GM23338 (cell line): Measurements from ENCODE around the gene MINDY3. TPM values are rescaled to one million over a fixed set of nuclear protein-coding genes. Genes with fewer than 3 reads are reported as not detected.

ENCODE experiments used
- ATAC-seq: fragments of 200-7000 bp; cut with Tn5 transposase; 3 replicates; pipeline ENCODE4 v1.9.1; 2020
- DNase-seq: peaks from one replicate; pipeline ENCODE4 v3.0.0-alpha.2; 2015; ENCODE audit warnings: low spot score
- H2AFZ ChIP-seq: fragments of 200-600 bp; sonication (generic); 2 replicates; pipeline ENCODE4 v1.8.0; 2016; ENCODE audit warnings: antibody characterized with exemption, mild to moderate bottlenecking, moderate library complexity
- H3F3A ChIP-seq: fragments of 200-600 bp; sonication (generic); replicated peaks from 2 replicates; pipeline ENCODE4 v1.8.0; 2017; ENCODE audit warnings: antibody characterized with exemption, mixed run types, low read depth
- H3K27ac ChIP-seq: fragments of 200-600 bp; sonication (generic); 2 replicates; pipeline ENCODE4 v1.6.1; 2016; ENCODE audit warnings: low read depth
- H3K27me3 ChIP-seq: fragments of 200-600 bp; sonication (generic); 2 replicates; pipeline ENCODE4 v1.8.0; 2016; ENCODE audit warnings: mild to moderate bottlenecking, mixed run types, moderate library complexity; ENCODE audit not compliant: insufficient read depth
- H3K36me3 ChIP-seq: fragments of 200-600 bp; sonication (generic); 2 replicates; pipeline ENCODE4 v1.8.0; 2016; ENCODE audit warnings: mild to moderate bottlenecking; ENCODE audit not compliant: insufficient read depth
- H3K4me1 ChIP-seq: fragments of 200-600 bp; sonication (generic); 2 replicates; pipeline ENCODE4 v1.8.0; 2016; ENCODE audit warnings: mild to moderate bottlenecking, moderate library complexity; ENCODE audit not compliant: insufficient read depth
- H3K4me2 ChIP-seq: fragments of 200-600 bp; sonication (generic); 2 replicates; pipeline ENCODE4 v1.7.1; 2017; ENCODE audit warnings: mixed run types
- H3K4me3 ChIP-seq: fragments of 200-600 bp; sonication (generic); 2 replicates; pipeline ENCODE4 v1.6.1; 2016; ENCODE audit warnings: mixed run types
- H3K79me2 ChIP-seq: fragments of 200-600 bp; sonication (generic); replicated peaks from 2 replicates; pipeline ENCODE4 v1.8.0; 2017; ENCODE audit warnings: mild to moderate bottlenecking; ENCODE audit not compliant: insufficient read depth
- H3K9me2 ChIP-seq: fragments of 200-600 bp; sonication (generic); 2 replicates; pipeline ENCODE4 v1.8.0; 2017; ENCODE audit not compliant: insufficient read depth
- H4K20me1 ChIP-seq: fragments of 200-600 bp; sonication (generic); replicated peaks from 2 replicates; pipeline ENCODE4 v1.8.0; 2017; ENCODE audit warnings: mild to moderate bottlenecking; ENCODE audit not compliant: insufficient read depth
- H3K27ac Mint-ChIP-seq: 2 replicates; pipeline ENCODE4 v1.8.0; 2020; ENCODE audit warnings: inconsistent platforms, mild to moderate bottlenecking, moderate library complexity, mixed read lengths
- H3K27me3 Mint-ChIP-seq: 3 replicates; pipeline ENCODE4 v1.8.0; 2022; ENCODE audit warnings: low read depth, mild to moderate bottlenecking, moderate library complexity, mixed read lengths, inconsistent platforms; ENCODE audit not compliant: insufficient read depth, poor library complexity
- H3K36me3 Mint-ChIP-seq: 3 replicates; pipeline ENCODE4 v1.8.0; 2021; ENCODE audit warnings: low read depth, mild to moderate bottlenecking, inconsistent platforms, moderate library complexity, mixed read lengths
- H3K4me1 Mint-ChIP-seq: 3 replicates; pipeline ENCODE4 v1.8.0; 2020; ENCODE audit warnings: mild to moderate bottlenecking, inconsistent platforms, mixed read lengths
- H3K4me3 Mint-ChIP-seq: 3 replicates; pipeline ENCODE4 v1.8.0; 2021; ENCODE audit warnings: moderate library complexity, mild to moderate bottlenecking, inconsistent platforms, mixed read lengths
- H3K9me3 Mint-ChIP-seq: 3 replicates; pipeline ENCODE4 v1.8.0; 2020; ENCODE audit warnings: moderate library complexity, mild to moderate bottlenecking, inconsistent platforms, mixed read lengths
- CREB1 ChIP-seq: fragments of 250-450 bp; sonication (Bioruptor Pico); IDR thresholded peaks from 2 replicates; pipeline ENCODE4 v1.5.0; 2020; ENCODE audit warnings: low read depth, mild to moderate bottlenecking, moderate library complexity
- CTCF ChIP-seq, 2 experiments: fragments of 200-600 bp in 1 of 2; sonication (generic) in 1 of 2; conservative IDR thresholded peaks; 2 replicates each; pipeline versions ENCODE4 v1.5.1 to v1.6.1; 2016 to 2017; ENCODE audit warnings: antibody characterized with exemption in 2 of 2, low read depth in 2 of 2, mild to moderate bottlenecking in 2 of 2, moderate library complexity in 1 of 2
- EZH2 ChIP-seq: fragments of 200-600 bp; sonication (generic); IDR thresholded peaks from one replicate; pipeline ENCODE4 v1.8.0; 2017; ENCODE audit warnings: antibody characterized with exemption, mild to moderate bottlenecking, low read depth; ENCODE audit not compliant: unreplicated experiment
- EZH2phosphoT487 ChIP-seq: fragments of 200-600 bp; sonication (generic); IDR thresholded peaks from one replicate; pipeline ENCODE4 v1.8.1; 2018; ENCODE audit warnings: antibody characterized with exemption; ENCODE audit not compliant: unreplicated experiment
- JUNB ChIP-seq: IDR thresholded peaks from one replicate; pipeline ENCODE4 v1.6.1; 2016; ENCODE audit warnings: antibody characterized with exemption; ENCODE audit not compliant: unreplicated experiment
- NANOG ChIP-seq: IDR thresholded peaks from 2 replicates; pipeline ENCODE4 v1.6.1; 2016; ENCODE audit warnings: antibody characterized with exemption, borderline replicate concordance
- POLR2AphosphoS5 ChIP-seq: IDR thresholded peaks from 2 replicates; pipeline ENCODE4 v1.6.1; 2016; ENCODE audit warnings: antibody characterized with exemption, low read depth
- STAT1 ChIP-seq: IDR thresholded peaks from one replicate; pipeline ENCODE4 v1.6.1; 2016; ENCODE audit warnings: antibody characterized with exemption; ENCODE audit not compliant: unreplicated experiment
- ZNF114 ChIP-seq: fragments of 250-450 bp; sonication (Bioruptor Pico); IDR thresholded peaks from 2 replicates; pipeline ENCODE4 v1.5.0; 2020; ENCODE audit warnings: mild to moderate bottlenecking, moderate library complexity
- ZNF331 ChIP-seq: fragments of 250-450 bp; sonication (Bioruptor Pico); IDR thresholded peaks from 2 replicates; pipeline ENCODE4 v1.5.0; 2020; ENCODE audit warnings: low read depth, mild to moderate bottlenecking, moderate library complexity
- polyA plus RNA-seq: library from polyadenylated mRNA; unstranded; fragments of >200 nt; fragmentation: Nextera tagmentation; extraction: Ambion mirVana; gene quantifications from 2 replicates; pipeline ENCODE4 v1.2.1, GENCODE V29; 2016
- total RNA-seq: library from RNA; depleted of rRNA; stranded (reverse); fragments of >200 nt; shearing (Covaris generic); gene quantifications from 2 replicates; pipeline ENCODE4 v1.2.3, GENCODE V29; 2014
- TF ChIP-seq, protein P1 (sequence below): fragments of 250-450 bp; sonication (Bioruptor Pico); IDR thresholded peaks from 2 replicates; pipeline ENCODE4 v1.5.0; 2020; ENCODE audit warnings: mild to moderate bottlenecking, moderate library complexity
- TF ChIP-seq, protein P2 (sequence below): IDR thresholded peaks from 2 replicates; pipeline ENCODE4 v1.6.1; 2016; ENCODE audit warnings: antibody characterized with exemption
- TF ChIP-seq, protein P3 (sequence below): IDR thresholded peaks from one replicate; pipeline ENCODE4 v1.6.1; 2018; ENCODE audit warnings: antibody characterized with exemption; ENCODE audit not compliant: unreplicated experiment

MINDY3 gene
- total and polyA plus RNA-seq, 2 experiments from 2014 or later: 10.2 to 13.6 TPM

DNA sequence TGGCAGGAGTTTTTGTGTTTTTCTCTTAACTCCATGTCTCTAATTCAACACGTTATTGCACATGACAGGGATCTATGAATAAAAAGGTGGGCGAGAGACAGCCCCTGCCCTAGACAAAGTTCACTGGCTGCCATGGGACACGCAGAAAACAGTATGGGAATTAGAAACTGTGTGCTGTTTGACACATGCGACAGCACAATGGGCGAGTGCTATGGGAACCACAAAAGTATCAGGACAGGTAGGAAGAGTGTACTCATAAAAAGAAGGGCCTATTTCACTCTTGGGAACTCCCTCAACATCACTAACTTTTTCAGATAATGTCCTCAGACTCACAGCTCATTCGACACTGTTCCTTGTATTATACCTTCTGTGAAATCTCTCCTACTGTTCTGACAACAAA, 45.7 kb downstream of the MINDY3 start:
- H3K4me3 ChIP-seq: no peak overlapping the region
- Mint-ChIP-seq H3K27me3 (no peaks in the 10 kb centered on the region), H3K9me3 (no peaks in the 10 kb centered on the region), H3K4me3 (no peak overlapping the region), H3K4me1 (peaks cover under 1% of the 10 kb centered on the region; the same call in 2 of the 3 replicates), H3K27ac (no peak overlapping the region), H3K36me3 (no peaks in the 10 kb centered on the region)
- H3K79me2 ChIP-seq: no peaks in the 10 kb centered on the region
- H3K27me3 ChIP-seq: no peaks in the 10 kb centered on the region
- H3F3A ChIP-seq: no peaks in the 10 kb centered on the region
- ATAC-seq (no peak), DNase-seq (no peak)
- H3K27ac ChIP-seq: no peak overlapping the region
- no peaks in the 10 kb centered on the region for H3K36me3 ChIP-seq
- H3K4me2 ChIP-seq: no peak overlapping the region
- H3K4me1 ChIP-seq: no peaks in the 10 kb centered on the region
- TF ChIP-seq, protein P1, sequence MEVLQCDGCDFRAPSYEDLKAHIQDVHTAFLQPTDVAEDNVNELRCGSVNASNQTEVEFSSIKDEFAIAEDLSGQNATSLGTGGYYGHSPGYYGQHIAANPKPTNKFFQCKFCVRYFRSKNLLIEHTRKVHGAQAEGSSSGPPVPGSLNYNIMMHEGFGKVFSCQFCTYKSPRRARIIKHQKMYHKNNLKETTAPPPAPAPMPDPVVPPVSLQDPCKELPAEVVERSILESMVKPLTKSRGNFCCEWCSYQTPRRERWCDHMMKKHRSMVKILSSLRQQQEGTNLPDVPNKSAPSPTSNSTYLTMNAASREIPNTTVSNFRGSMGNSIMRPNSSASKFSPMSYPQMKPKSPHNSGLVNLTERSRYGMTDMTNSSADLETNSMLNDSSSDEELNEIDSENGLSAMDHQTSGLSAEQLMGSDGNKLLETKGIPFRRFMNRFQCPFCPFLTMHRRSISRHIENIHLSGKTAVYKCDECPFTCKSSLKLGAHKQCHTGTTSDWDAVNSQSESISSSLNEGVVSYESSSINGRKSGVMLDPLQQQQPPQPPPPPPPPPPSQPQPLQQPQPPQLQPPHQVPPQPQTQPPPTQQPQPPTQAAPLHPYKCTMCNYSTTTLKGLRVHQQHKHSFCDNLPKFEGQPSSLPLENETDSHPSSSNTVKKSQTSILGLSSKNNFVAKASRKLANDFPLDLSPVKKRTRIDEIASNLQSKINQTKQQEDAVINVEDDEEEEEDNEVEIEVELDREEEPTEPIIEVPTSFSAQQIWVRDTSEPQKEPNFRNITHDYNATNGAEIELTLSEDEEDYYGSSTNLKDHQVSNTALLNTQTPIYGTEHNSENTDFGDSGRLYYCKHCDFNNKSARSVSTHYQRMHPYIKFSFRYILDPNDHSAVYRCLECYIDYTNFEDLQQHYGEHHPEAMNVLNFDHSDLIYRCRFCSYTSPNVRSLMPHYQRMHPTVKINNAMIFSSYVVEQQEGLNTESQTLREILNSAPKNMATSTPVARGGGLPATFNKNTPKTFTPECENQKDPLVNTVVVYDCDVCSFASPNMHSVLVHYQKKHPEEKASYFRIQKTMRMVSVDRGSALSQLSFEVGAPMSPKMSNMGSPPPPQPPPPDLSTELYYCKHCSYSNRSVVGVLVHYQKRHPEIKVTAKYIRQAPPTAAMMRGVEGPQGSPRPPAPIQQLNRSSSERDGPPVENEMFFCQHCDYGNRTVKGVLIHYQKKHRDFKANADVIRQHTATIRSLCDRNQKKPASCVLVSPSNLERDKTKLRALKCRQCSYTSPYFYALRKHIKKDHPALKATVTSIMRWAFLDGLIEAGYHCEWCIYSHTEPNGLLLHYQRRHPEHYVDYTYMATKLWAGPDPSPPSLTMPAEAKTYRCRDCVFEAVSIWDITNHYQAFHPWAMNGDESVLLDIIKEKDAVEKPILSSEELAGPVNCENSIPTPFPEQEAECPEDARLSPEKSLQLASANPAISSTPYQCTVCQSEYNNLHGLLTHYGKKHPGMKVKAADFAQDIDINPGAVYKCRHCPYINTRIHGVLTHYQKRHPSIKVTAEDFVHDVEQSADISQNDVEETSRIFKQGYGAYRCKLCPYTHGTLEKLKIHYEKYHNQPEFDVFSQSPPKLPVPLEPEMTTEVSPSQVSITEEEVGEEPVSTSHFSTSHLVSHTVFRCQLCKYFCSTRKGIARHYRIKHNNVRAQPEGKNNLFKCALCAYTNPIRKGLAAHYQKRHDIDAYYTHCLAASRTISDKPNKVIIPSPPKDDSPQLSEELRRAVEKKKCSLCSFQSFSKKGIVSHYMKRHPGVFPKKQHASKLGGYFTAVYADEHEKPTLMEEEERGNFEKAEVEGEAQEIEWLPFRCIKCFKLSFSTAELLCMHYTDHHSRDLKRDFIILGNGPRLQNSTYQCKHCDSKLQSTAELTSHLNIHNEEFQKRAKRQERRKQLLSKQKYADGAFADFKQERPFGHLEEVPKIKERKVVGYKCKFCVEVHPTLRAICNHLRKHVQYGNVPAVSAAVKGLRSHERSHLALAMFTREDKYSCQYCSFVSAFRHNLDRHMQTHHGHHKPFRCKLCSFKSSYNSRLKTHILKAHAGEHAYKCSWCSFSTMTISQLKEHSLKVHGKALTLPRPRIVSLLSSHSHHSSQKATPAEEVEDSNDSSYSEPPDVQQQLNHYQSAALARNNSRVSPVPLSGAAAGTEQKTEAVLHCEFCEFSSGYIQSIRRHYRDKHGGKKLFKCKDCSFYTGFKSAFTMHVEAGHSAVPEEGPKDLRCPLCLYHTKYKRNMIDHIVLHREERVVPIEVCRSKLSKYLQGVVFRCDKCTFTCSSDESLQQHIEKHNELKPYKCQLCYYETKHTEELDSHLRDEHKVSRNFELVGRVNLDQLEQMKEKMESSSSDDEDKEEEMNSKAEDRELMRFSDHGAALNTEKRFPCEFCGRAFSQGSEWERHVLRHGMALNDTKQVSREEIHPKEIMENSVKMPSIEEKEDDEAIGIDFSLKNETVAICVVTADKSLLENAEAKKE: no peak
- TF ChIP-seq CREB1 (CRISPR knock-in tag) (no peak), ZNF331 (CRISPR knock-in tag) (no peak), CTCF (conservative IDR thresholded peaks at IDR 0.05; ENCODE audit: low read depth in 2 of 2) (no peak), EZH2phosphoT487 (no peak), STAT1 (no peak), ZNF114 (CRISPR knock-in tag) (no peak), EZH2 (no peak), JUNB (no peak), POLR2AphosphoS5 (no peak), NANOG (no peak)
- TF ChIP-seq, protein P2, sequence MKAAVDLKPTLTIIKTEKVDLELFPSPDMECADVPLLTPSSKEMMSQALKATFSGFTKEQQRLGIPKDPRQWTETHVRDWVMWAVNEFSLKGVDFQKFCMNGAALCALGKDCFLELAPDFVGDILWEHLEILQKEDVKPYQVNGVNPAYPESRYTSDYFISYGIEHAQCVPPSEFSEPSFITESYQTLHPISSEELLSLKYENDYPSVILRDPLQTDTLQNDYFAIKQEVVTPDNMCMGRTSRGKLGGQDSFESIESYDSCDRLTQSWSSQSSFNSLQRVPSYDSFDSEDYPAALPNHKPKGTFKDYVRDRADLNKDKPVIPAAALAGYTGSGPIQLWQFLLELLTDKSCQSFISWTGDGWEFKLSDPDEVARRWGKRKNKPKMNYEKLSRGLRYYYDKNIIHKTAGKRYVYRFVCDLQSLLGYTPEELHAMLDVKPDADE: no peak
- TF ChIP-seq, protein P3, sequence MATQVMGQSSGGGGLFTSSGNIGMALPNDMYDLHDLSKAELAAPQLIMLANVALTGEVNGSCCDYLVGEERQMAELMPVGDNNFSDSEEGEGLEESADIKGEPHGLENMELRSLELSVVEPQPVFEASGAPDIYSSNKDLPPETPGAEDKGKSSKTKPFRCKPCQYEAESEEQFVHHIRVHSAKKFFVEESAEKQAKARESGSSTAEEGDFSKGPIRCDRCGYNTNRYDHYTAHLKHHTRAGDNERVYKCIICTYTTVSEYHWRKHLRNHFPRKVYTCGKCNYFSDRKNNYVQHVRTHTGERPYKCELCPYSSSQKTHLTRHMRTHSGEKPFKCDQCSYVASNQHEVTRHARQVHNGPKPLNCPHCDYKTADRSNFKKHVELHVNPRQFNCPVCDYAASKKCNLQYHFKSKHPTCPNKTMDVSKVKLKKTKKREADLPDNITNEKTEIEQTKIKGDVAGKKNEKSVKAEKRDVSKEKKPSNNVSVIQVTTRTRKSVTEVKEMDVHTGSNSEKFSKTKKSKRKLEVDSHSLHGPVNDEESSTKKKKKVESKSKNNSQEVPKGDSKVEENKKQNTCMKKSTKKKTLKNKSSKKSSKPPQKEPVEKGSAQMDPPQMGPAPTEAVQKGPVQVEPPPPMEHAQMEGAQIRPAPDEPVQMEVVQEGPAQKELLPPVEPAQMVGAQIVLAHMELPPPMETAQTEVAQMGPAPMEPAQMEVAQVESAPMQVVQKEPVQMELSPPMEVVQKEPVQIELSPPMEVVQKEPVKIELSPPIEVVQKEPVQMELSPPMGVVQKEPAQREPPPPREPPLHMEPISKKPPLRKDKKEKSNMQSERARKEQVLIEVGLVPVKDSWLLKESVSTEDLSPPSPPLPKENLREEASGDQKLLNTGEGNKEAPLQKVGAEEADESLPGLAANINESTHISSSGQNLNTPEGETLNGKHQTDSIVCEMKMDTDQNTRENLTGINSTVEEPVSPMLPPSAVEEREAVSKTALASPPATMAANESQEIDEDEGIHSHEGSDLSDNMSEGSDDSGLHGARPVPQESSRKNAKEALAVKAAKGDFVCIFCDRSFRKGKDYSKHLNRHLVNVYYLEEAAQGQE: no peak
- H2AFZ ChIP-seq: no peak overlapping the region
- 0 out of 2 replicates have a peak, but pooled peaks cover 4% of the 10 kb centered on the region for H4K20me1 ChIP-seq
- no peaks in the 10 kb centered on the region for H3K9me2 ChIP-seq
